Mesendoderm (in vitro differentiated cells): ENCODE measurements around the gene PITPNM3.

Source experiments
- DNase-seq: peaks from one replicate; pipeline ENCODE4 v3.0.0; 2013
- H2AK5ac ChIP-seq: 2 replicates; pipeline ENCODE4 v1.6.1; 2013; ENCODE audit warnings: low read length, inconsistent platforms
- H2BK120ac ChIP-seq: 2 replicates; pipeline ENCODE4 v1.6.1; 2013; ENCODE audit warnings: low read depth, mild to moderate bottlenecking, low read length, moderate library complexity, mixed read lengths
- H2BK15ac ChIP-seq: replicated peaks from 2 replicates; pipeline ENCODE4 v1.6.1; 2013; ENCODE audit warnings: low read depth, mild to moderate bottlenecking, moderate library complexity
- H2BK5ac ChIP-seq: 2 replicates; pipeline ENCODE4 v1.6.1; 2013; ENCODE audit warnings: low read length, inconsistent platforms
- H3K18ac ChIP-seq: 2 replicates; pipeline ENCODE4 v1.6.1; 2013; ENCODE audit warnings: mild to moderate bottlenecking, low read length, mixed read lengths
- H3K23ac ChIP-seq: one replicate; pipeline ENCODE4 v1.6.1; 2013; ENCODE audit warnings: low read length
- H3K27ac ChIP-seq: 2 replicates; pipeline ENCODE4 v1.5.1; 2013; ENCODE audit warnings: low read depth, mild to moderate bottlenecking, inconsistent platforms, low read length, moderate library complexity
- H3K27me3 ChIP-seq: 2 replicates; pipeline ENCODE4 v1.6.1; 2013; ENCODE audit warnings: low read length, control low read depth, mild to moderate bottlenecking, inconsistent platforms; ENCODE audit not compliant: insufficient read depth, poor library complexity
- H3K36me3 ChIP-seq: 2 replicates; pipeline ENCODE4 v1.6.1; 2013; ENCODE audit warnings: low read length, inconsistent platforms; ENCODE audit not compliant: control insufficient read depth, insufficient read depth
- H3K4ac ChIP-seq: one replicate; pipeline ENCODE4 v1.6.1; 2013; ENCODE audit warnings: low read depth, mild to moderate bottlenecking, low read length, moderate library complexity
- H3K4me1 ChIP-seq: 2 replicates; pipeline ENCODE4 v1.6.1; 2013; ENCODE audit warnings: low read depth, low read length, inconsistent platforms; ENCODE audit not compliant: control insufficient read depth
- H3K4me2 ChIP-seq: 2 replicates; pipeline ENCODE4 v1.6.1; 2013; ENCODE audit warnings: low read length
- H3K4me3 ChIP-seq: 2 replicates; pipeline ENCODE4 v1.5.1; 2013; ENCODE audit warnings: mild to moderate bottlenecking, low read length
- H3K56ac ChIP-seq: one replicate; pipeline ENCODE4 v1.6.1; 2013; ENCODE audit warnings: low read length
- H3K79me1 ChIP-seq: 2 replicates; pipeline ENCODE4 v1.6.1; 2013; ENCODE audit warnings: low read length, inconsistent platforms
- H3K79me2 ChIP-seq: 2 replicates; pipeline ENCODE4 v1.6.1; 2013; ENCODE audit warnings: mild to moderate bottlenecking, low read length; ENCODE audit not compliant: control insufficient read depth, insufficient read depth
- H3K9ac ChIP-seq: 2 replicates; pipeline ENCODE4 v1.6.1; 2013; ENCODE audit warnings: low read length, inconsistent platforms
- H4K5ac ChIP-seq: one replicate; pipeline ENCODE4 v1.6.1; 2013; ENCODE audit warnings: low read length
- H4K8ac ChIP-seq: one replicate; pipeline ENCODE4 v1.6.1; 2013; ENCODE audit warnings: low read depth, mild to moderate bottlenecking, control low read depth, low read length, moderate library complexity
- WGBS: extraction: QIAGEN DNeasy Blood & Tissue Kit; methylation state at CpG from one replicate; pipeline ENCODE4 v1.1.7; 2013; ENCODE audit warnings: low lambda C conversion rate, missing lambda C conversion rate; ENCODE audit not compliant: insufficient coverage; ENCODE audit errors: extremely low coverage; 5-methylcytosine and 5-hydroxymethylcytosine counted together

Gene PITPNM3

GRCh38 chr17:6427279-6427781 is 129.0 kb downstream of the PITPNM3 start:
- H3K18ac ChIP-seq, result no peak overlapping the region
- no peaks in the 10 kb centered on the region for H3K27me3 ChIP-seq
- H3K4ac ChIP-seq, result no peak overlapping the region
- H3K4me2 ChIP-seq, result no peak overlapping the region
- no peak overlapping the region for H2BK15ac ChIP-seq
- no peak for DNase-seq
- no peaks in the 10 kb centered on the region for H3K4me1 ChIP-seq
- no CpG with 5 or more reads among the region's 7 CpGs for WGBS
- no peak overlapping the region for H4K8ac ChIP-seq
- H3K56ac ChIP-seq, result no peak overlapping the region
- no peaks in the 10 kb centered on the region for H3K36me3 ChIP-seq
- no peaks in the 10 kb centered on the region for H3K79me1 ChIP-seq
- no peak overlapping the region for H3K9ac ChIP-seq
- no peak overlapping the region for H2BK120ac ChIP-seq
- H2AK5ac ChIP-seq, result no peak overlapping the region
- no peaks in the 10 kb centered on the region for H3K79me2 ChIP-seq
- H4K5ac ChIP-seq, result no peak overlapping the region
- H3K4me3 ChIP-seq, result no peak overlapping the region
- no peak overlapping the region for H3K23ac ChIP-seq
- H3K27ac ChIP-seq, result no peak overlapping the region
- H2BK5ac ChIP-seq, result no peak overlapping the region

- H2BK15ac ChIP-seq, result no peak overlapping the region
- no peak overlapping the region for H3K4ac ChIP-seq
- H3K18ac ChIP-seq, result no peak overlapping the region
- no peak overlapping the region for H2AK5ac ChIP-seq
- no peak overlapping the region for H3K4me2 ChIP-seq
- no peak overlapping the region for H2BK120ac ChIP-seq
- H4K8ac ChIP-seq, result no peak overlapping the region
- no peak overlapping the region for H3K27ac ChIP-seq
- H3K9ac ChIP-seq, result no peak overlapping the region
- H3K36me3 ChIP-seq, result no peaks in the 10 kb centered on the region
- no CpG with 5 or more reads among the region's 25 CpGs for WGBS
- no peaks in the 10 kb centered on the region for H3K79me1 ChIP-seq
- H2BK5ac ChIP-seq, result no peak overlapping the region
- no peaks in the 10 kb centered on the region for H3K79me2 ChIP-seq
- H3K27me3 ChIP-seq, result no peaks in the 10 kb centered on the region
- no peak overlapping the region for H3K4me3 ChIP-seq
- no peak overlapping the region for H4K5ac ChIP-seq
- DNase-seq, result no peak
- H3K56ac ChIP-seq, result no peak overlapping the region
- no peak overlapping the region for H3K23ac ChIP-seq
- H3K4me1 ChIP-seq, result no peaks in the 10 kb centered on the region
These were observed 129.8 kb downstream of the PITPNM3 start for GRCh38 chr17:6426356-6427101.

- no peak overlapping the region for H2BK5ac ChIP-seq
- no CpG with 5 or more reads among the region's 18 CpGs for WGBS
- H3K56ac ChIP-seq, result no peak overlapping the region
- no peak overlapping the region for H3K27ac ChIP-seq
- H4K5ac ChIP-seq, result no peak overlapping the region
- no peaks in the 10 kb centered on the region for H3K36me3 ChIP-seq
- no peak overlapping the region for H2BK120ac ChIP-seq
- no peak overlapping the region for H3K9ac ChIP-seq
- no peaks in the 10 kb centered on the region for H3K79me2 ChIP-seq
- no peak overlapping the region for H4K8ac ChIP-seq
- H3K23ac ChIP-seq, result no peak overlapping the region
- H2AK5ac ChIP-seq, result no peak overlapping the region
- no peaks in the 10 kb centered on the region for H3K27me3 ChIP-seq
- no peak overlapping the region for H3K4ac ChIP-seq
- H3K79me1 ChIP-seq, result no peaks in the 10 kb centered on the region
- no peak for DNase-seq
- H2BK15ac ChIP-seq, result no peak overlapping the region
- H3K4me1 ChIP-seq, result no peaks in the 10 kb centered on the region
- no peak overlapping the region for H3K4me3 ChIP-seq
- H3K4me2 ChIP-seq, result no peak overlapping the region
- H3K18ac ChIP-seq, result no peak overlapping the region
These were observed 130.9 kb downstream of the PITPNM3 start for GRCh38 chr17:6425407-6425806.

GRCh38 chr17:6423931-6424330 is 132.4 kb downstream of the PITPNM3 start:
- DNase-seq, result no peak
- no peak overlapping the region for H2BK5ac ChIP-seq
- no peak overlapping the region for H3K56ac ChIP-seq
- H3K23ac ChIP-seq, result no peak overlapping the region
- H2AK5ac ChIP-seq, result no peak overlapping the region
- no peak overlapping the region for H3K27ac ChIP-seq
- no peak overlapping the region for H4K8ac ChIP-seq
- no peak overlapping the region for H3K9ac ChIP-seq
- H4K5ac ChIP-seq, result no peak overlapping the region
- no peak overlapping the region for H3K4ac ChIP-seq
- H2BK15ac ChIP-seq, result no peak overlapping the region
- no peak overlapping the region for H3K4me3 ChIP-seq
- H3K36me3 ChIP-seq, result no peaks in the 10 kb centered on the region
- H3K79me1 ChIP-seq, result no peaks in the 10 kb centered on the region
- H3K18ac ChIP-seq, result no peak overlapping the region
- no peaks in the 10 kb centered on the region for H3K79me2 ChIP-seq
- no peak overlapping the region for H3K4me2 ChIP-seq
- no peaks in the 10 kb centered on the region for H3K27me3 ChIP-seq
- no peaks in the 10 kb centered on the region for H3K4me1 ChIP-seq
- no peak overlapping the region for H2BK120ac ChIP-seq
- WGBS, result no CpG with 5 or more reads among the region's 14 CpGs

- no peaks in the 10 kb centered on the region for H3K27me3 ChIP-seq
- no peak overlapping the region for H3K23ac ChIP-seq
- no peak overlapping the region for H3K4me3 ChIP-seq
- H3K18ac ChIP-seq, result no peak overlapping the region
- no peaks in the 10 kb centered on the region for H3K36me3 ChIP-seq
- no peak overlapping the region for H2BK5ac ChIP-seq
- no peak overlapping the region for H2BK15ac ChIP-seq
- H4K5ac ChIP-seq, result no peak overlapping the region
- no peaks in the 10 kb centered on the region for H3K79me2 ChIP-seq
- no peak overlapping the region for H3K56ac ChIP-seq
- peak; percentile 44 for DNase-seq
- no peaks in the 10 kb centered on the region for H3K4me1 ChIP-seq
- H2BK120ac ChIP-seq, result no peak overlapping the region
- no peak overlapping the region for H3K9ac ChIP-seq
- H3K4ac ChIP-seq, result no peak overlapping the region
- H4K8ac ChIP-seq, result no peak overlapping the region
- no CpG with 5 or more reads among the region's 13 CpGs for whole genome bisulfite sequencing
- H3K27ac ChIP-seq, result no peak overlapping the region
- H3K4me2 ChIP-seq, result no peak overlapping the region
- H3K79me1 ChIP-seq, result no peaks in the 10 kb centered on the region
- H2AK5ac ChIP-seq, result no peak overlapping the region
These were observed 133.6 kb downstream of the PITPNM3 start for GRCh38 chr17:6422654-6423241.
